ENCODE results near the gene MAP3K12. TPM values are rescaled to one million over a fixed set of nuclear protein-coding genes. Genes with fewer than 3 reads are reported as not detected.
"Not testable (repeated sequence)": the region's sequence is repeated elsewhere in the genome, so short reads cannot be mapped to it uniquely, and the experiment has no call there.

Gene MAP3K12
- total RNA-seq, 1 donor from 2014 or later, result 6.0 TPM

- H3K27ac Mint-ChIP-seq, result peak overlapping the region; percentile 99
These were observed 46.8 kb downstream of the MAP3K12 start for GRCh38 chr12:53452159-53453077.

GRCh38 chr12:53451661-53452158 is 47.5 kb downstream of the MAP3K12 start, which contains the start of gene PCBP2:
TSS of gene PCBP2 (plus strand) at chr12:53452102. CDS start at chr12:53454801, 2,699 bp downstream.
- TF ChIP-seq CTCF (IDR thresholded peaks at IDR 0.05), result no peak
- ATAC-seq (ENCODE audit: low read depth), result peak; percentile 92
- H3K4me1 Mint-ChIP-seq, result peaks cover 30% of the 10 kb centered on the region
- H3K4me3 Mint-ChIP-seq, result peak within 1 kb of the TSS; percentile 99
- POLR2A ChIA-PET, result interaction anchor here (0.7 to 1.7 kb wide), 5 partner anchors 9 to 130 kb away, joined by 4 to 8 read pairs (median 4); partner anchors contain the start of genes AAAS, MAP3K12 and PRR13
- H3K9me3 Mint-ChIP-seq, result no peaks in the 10 kb centered on the region
- peak within 1 kb of the TSS; percentile 99 for H3K27ac Mint-ChIP-seq
- no peaks in the 10 kb centered on the region for H3K27me3 Mint-ChIP-seq
- intact Hi-C loops (cut with micrococcal nuclease), result loop anchor here (1.0 to 2.0 kb wide), 10 partner anchors 10 to 271 kb away; partner anchors contain the start of genes AAAS, ATF7, CSAD and MYG1
- peaks cover 60% of the 10 kb centered on the region for H3K36me3 Mint-ChIP-seq (ENCODE audit: low read depth)
- peak; percentile 92 for DNase-seq
- CTCF ChIA-PET, result interaction anchor here (1.0 kb wide), 2 partner anchors 57 to 107 kb away, joined by 3 to 5 read pairs; no protein-coding TSS in a partner anchor

More at GRCh38 chr12:53452159-53453077, 46.8 kb downstream of the MAP3K12 start:
- Mint-ChIP-seq H3K36me3 (ENCODE audit: low read depth) (peaks cover 61% of the 10 kb centered on the region), H3K4me3 (peak overlapping the region; percentile 99), H3K4me1 (peaks cover 30% of the 10 kb centered on the region), H3K9me3 (no peaks in the 10 kb centered on the region), H3K27me3 (no peaks in the 10 kb centered on the region)
- POLR2A ChIA-PET, result interaction anchor here (0.6 to 1.7 kb wide), 13 partner anchors 9 to 373 kb away, joined by 3 to 8 read pairs (median 5); partner anchors contain the start of genes PRR13, SPRYD3 and TARBP2
- peak; percentile 81 for DNase-seq
- TF ChIP-seq CTCF (IDR thresholded peaks at IDR 0.05), result no peak
- CTCF ChIA-PET, result interaction anchor here (0.9 to 1.9 kb wide), 2 partner anchors 23 to 57 kb away, joined by 3 to 4 read pairs; no protein-coding TSS in a partner anchor
- intact Hi-C loops (cut with micrococcal nuclease), result loop anchor here (1.0 to 2.0 kb wide), 3 partner anchors 131 to 272 kb away; partner anchors contain the start of genes AAAS, CSAD, MYG1 and ZNF740
- peak; percentile 29 for ATAC-seq (ENCODE audit: low read depth)

- Mint-ChIP-seq H3K4me3 (no peak overlapping the region), H3K9me3 (no peaks in the 10 kb centered on the region), H3K27me3 (no peaks in the 10 kb centered on the region), H3K4me1 (peaks cover 34% of the 10 kb centered on the region), H3K27ac (no peak overlapping the region), H3K36me3 (ENCODE audit: low read depth) (peaks cover 60% of the 10 kb centered on the region)
- no peak for ATAC-seq (ENCODE audit: low read depth)
- POLR2A ChIA-PET, result interaction anchor here (0.6 to 1.7 kb wide), 6 partner anchors 8 to 129 kb away, joined by 4 to 8 read pairs (median 4); partner anchors contain the start of genes AAAS and PRR13
- DNase-seq, result no peak
- no peak for TF ChIP-seq CTCF (IDR thresholded peaks at IDR 0.05)
- CTCF ChIA-PET, result interaction anchor here (1.0 kb wide), 2 partner anchors 57 to 106 kb away, joined by 3 to 5 read pairs; no protein-coding TSS in a partner anchor
- intact Hi-C loops (cut with micrococcal nuclease), result loop anchor here (1.0 kb wide), 7 partner anchors 10 to 175 kb away; partner anchors contain the start of genes ATF7, PFDN5, PRR13 and SP1
These were observed 48.3 kb downstream of the MAP3K12 start for GRCh38 chr12:53450936-53451335.

- DNase-seq; CTCF ChIA-PET; H3K27me3 Mint-ChIP-seq; H3K27ac Mint-ChIP-seq; H3K9me3 Mint-ChIP-seq; intact Hi-C loops (cut with micrococcal nuclease); ATAC-seq (ENCODE audit: low read depth): not testable (repeated sequence)
- H3K4me3 Mint-ChIP-seq, result peak overlapping the region; percentile 24
- POLR2A ChIA-PET, result interaction anchor here (0.5 to 0.6 kb wide), 2 partner anchors 26 to 91 kb away, joined by 3 to 5 read pairs; no protein-coding TSS in a partner anchor
- H3K4me1 Mint-ChIP-seq, result peaks cover 45% of the 10 kb centered on the region
- H3K36me3 Mint-ChIP-seq (ENCODE audit: low read depth), result peaks cover 63% of the 10 kb centered on the region
These were observed 54.5 kb downstream of the MAP3K12 start for GRCh38 chr12:53444593-53445325.

GRCh38 chr12:53443955-53444354 is 55.3 kb downstream of the MAP3K12 start:
- no peak for TF ChIP-seq CTCF (IDR thresholded peaks at IDR 0.05)
- POLR2A ChIA-PET, result interaction anchor here (0.6 kb wide), 1 partner anchor 90 kb away, joined by 5 read pairs; no protein-coding TSS in a partner anchor
- intact Hi-C loops (cut with micrococcal nuclease), result no loop called here

More at GRCh38 chr12:53443955-53444354, 55.3 kb downstream of the MAP3K12 start:
- H3K27ac Mint-ChIP-seq, result peak overlapping the region; percentile 41
- CTCF ChIA-PET, result no interaction called here
- peaks cover 45% of the 10 kb centered on the region for H3K4me1 Mint-ChIP-seq
- H3K4me3 Mint-ChIP-seq, result peak overlapping the region; percentile 24
- no peaks in the 10 kb centered on the region for H3K9me3 Mint-ChIP-seq
- peaks cover 63% of the 10 kb centered on the region for H3K36me3 Mint-ChIP-seq (ENCODE audit: low read depth)
- DNase-seq (no peak), ATAC-seq (ENCODE audit: low read depth) (no peak)
- no peaks in the 10 kb centered on the region for H3K27me3 Mint-ChIP-seq
